ENCODE measurements around the gene MYOF. TPM values are rescaled to one million over a fixed set of nuclear protein-coding genes. Genes with fewer than 3 reads are reported as not detected.
"Not testable (repeated sequence)": the region's sequence is repeated elsewhere in the genome, so short reads cannot be mapped to it uniquely, and the experiment has no call there.

Gene MYOF
- total RNA-seq, 1 donor from 2014 or later, result 25.4 TPM

GRCh38 chr10:93336678-93337077 is 145.5 kb downstream of the MYOF start:
- DNase-seq, result no peak
- Mint-ChIP-seq H3K27me3 (no peaks in the 10 kb centered on the region), H3K27ac (no peak overlapping the region), H3K4me1 (no peaks in the 10 kb centered on the region), H3K4me3 (no peak overlapping the region), H3K36me3 (ENCODE audit: low read depth) (no peaks in the 10 kb centered on the region), H3K9me3 (no peaks in the 10 kb centered on the region)
- intact Hi-C loops (cut with micrococcal nuclease), result no loop called here

- Mint-ChIP-seq H3K36me3 (ENCODE audit: low read depth) (no peaks in the 10 kb centered on the region), H3K27ac (no peak overlapping the region), H3K4me3 (no peak overlapping the region), H3K9me3 (no peaks in the 10 kb centered on the region), H3K4me1 (no peaks in the 10 kb centered on the region), H3K27me3 (no peaks in the 10 kb centered on the region)
- no peak for DNase-seq
- intact Hi-C loops (cut with micrococcal nuclease), result no loop called here
Observed at GRCh38 chr10:93336110-93336509, 146.0 kb downstream of the MYOF start.

- Mint-ChIP-seq H3K36me3 (ENCODE audit: low read depth) (no peaks in the 10 kb centered on the region), H3K9me3 (no peaks in the 10 kb centered on the region), H3K4me1 (no peaks in the 10 kb centered on the region), H3K27ac (no peak overlapping the region), H3K27me3 (no peaks in the 10 kb centered on the region), H3K4me3 (no peak overlapping the region)
- intact Hi-C loops (cut with micrococcal nuclease), result no loop called here
- no peak for DNase-seq
Observed at GRCh38 chr10:93334901-93335327, 147.2 kb downstream of the MYOF start.

GRCh38 chr10:93334181-93334580 is 148.0 kb downstream of the MYOF start:
- Mint-ChIP-seq H3K27ac (no peak overlapping the region), H3K36me3 (ENCODE audit: low read depth) (no peaks in the 10 kb centered on the region), H3K4me1 (no peaks in the 10 kb centered on the region), H3K9me3 (no peaks in the 10 kb centered on the region), H3K27me3 (no peaks in the 10 kb centered on the region), H3K4me3 (no peak overlapping the region)
- intact Hi-C loops (cut with micrococcal nuclease), result no loop called here
- no peak for DNase-seq

- Mint-ChIP-seq H3K27ac (no peak overlapping the region), H3K4me1 (no peaks in the 10 kb centered on the region), H3K36me3 (ENCODE audit: low read depth) (no peaks in the 10 kb centered on the region), H3K4me3 (no peak overlapping the region), H3K9me3 (no peaks in the 10 kb centered on the region), H3K27me3 (no peaks in the 10 kb centered on the region)
- intact Hi-C loops (cut with micrococcal nuclease), result no loop called here
- DNase-seq, result no peak
Observed at GRCh38 chr10:93333278-93333978, 148.7 kb downstream of the MYOF start.

- no peaks in the 10 kb centered on the region for H3K9me3 Mint-ChIP-seq
- no peak overlapping the region for H3K4me3 Mint-ChIP-seq
- no peaks in the 10 kb centered on the region for H3K36me3 Mint-ChIP-seq (ENCODE audit: low read depth)
- DNase-seq, result no peak
- H3K4me1 Mint-ChIP-seq, result no peaks in the 10 kb centered on the region
- no peak overlapping the region for H3K27ac Mint-ChIP-seq
- intact Hi-C loops (cut with micrococcal nuclease), result no loop called here
- H3K27me3 Mint-ChIP-seq, result no peaks in the 10 kb centered on the region
Observed at GRCh38 chr10:93330824-93331223, 151.3 kb downstream of the MYOF start.

GRCh38 chr10:93319896-93320295 is 162.2 kb downstream of the MYOF start:
- intact Hi-C loops (cut with micrococcal nuclease), result no loop called here
- Mint-ChIP-seq H3K27me3 (no peaks in the 10 kb centered on the region), H3K4me3 (no peak overlapping the region), H3K9me3 (no peaks in the 10 kb centered on the region), H3K27ac (no peak overlapping the region), H3K36me3 (ENCODE audit: low read depth) (no peaks in the 10 kb centered on the region), H3K4me1 (peaks cover 10% of the 10 kb centered on the region)
- DNase-seq, result no peak

GRCh38 chr10:93319096-93319495 is 163.0 kb downstream of the MYOF start:
- H3K27ac Mint-ChIP-seq, result no peak overlapping the region
- H3K4me1 Mint-ChIP-seq, result peaks cover 12% of the 10 kb centered on the region
- no peaks in the 10 kb centered on the region for H3K9me3 Mint-ChIP-seq
- H3K4me3 Mint-ChIP-seq, result no peak overlapping the region
- H3K36me3 Mint-ChIP-seq (ENCODE audit: low read depth), result no peaks in the 10 kb centered on the region
- intact Hi-C loops (cut with micrococcal nuclease), result no loop called here
- DNase-seq, result no peak
- no peaks in the 10 kb centered on the region for H3K27me3 Mint-ChIP-seq

- no peaks in the 10 kb centered on the region for H3K27me3 Mint-ChIP-seq
- H3K9me3 Mint-ChIP-seq, result no peaks in the 10 kb centered on the region
- intact Hi-C loops (cut with micrococcal nuclease), result no loop called here
- H3K4me1 Mint-ChIP-seq, result peaks cover 12% of the 10 kb centered on the region
- no peaks in the 10 kb centered on the region for H3K36me3 Mint-ChIP-seq (ENCODE audit: low read depth)
- no peak overlapping the region for H3K27ac Mint-ChIP-seq
- DNase-seq, result no peak
- H3K4me3 Mint-ChIP-seq, result no peak overlapping the region
Observed at GRCh38 chr10:93315246-93315645, 166.9 kb downstream of the MYOF start.

GRCh38 chr10:93314656-93315055 is 167.5 kb downstream of the MYOF start:
- DNase-seq; intact Hi-C loops (cut with micrococcal nuclease); H3K27ac Mint-ChIP-seq: not testable (repeated sequence)

GRCh38 chr10:93313798-93314197 is 168.3 kb downstream of the MYOF start:
- Mint-ChIP-seq H3K36me3 (ENCODE audit: low read depth) (no peaks in the 10 kb centered on the region), H3K4me1 (peaks cover 10% of the 10 kb centered on the region), H3K27ac (no peak overlapping the region), H3K4me3 (no peak overlapping the region), H3K27me3 (no peaks in the 10 kb centered on the region), H3K9me3 (no peaks in the 10 kb centered on the region)
- intact Hi-C loops (cut with micrococcal nuclease), result no loop called here
- no peak for DNase-seq

More at GRCh38 chr10:93314656-93315055, 167.5 kb downstream of the MYOF start:
- H3K4me1 Mint-ChIP-seq, result peaks cover 12% of the 10 kb centered on the region
- not testable (repeated sequence) for H3K4me3 Mint-ChIP-seq; H3K27me3 Mint-ChIP-seq; H3K9me3 Mint-ChIP-seq; H3K36me3 Mint-ChIP-seq (ENCODE audit: low read depth)

- no peak overlapping the region for H3K4me3 Mint-ChIP-seq
- H3K4me1 Mint-ChIP-seq, result no peaks in the 10 kb centered on the region
- no peaks in the 10 kb centered on the region for H3K27me3 Mint-ChIP-seq
- H3K36me3 Mint-ChIP-seq (ENCODE audit: low read depth), result no peaks in the 10 kb centered on the region
- H3K9me3 Mint-ChIP-seq, result no peaks in the 10 kb centered on the region
- H3K27ac Mint-ChIP-seq, result no peak overlapping the region
- no peak for DNase-seq
- intact Hi-C loops (cut with micrococcal nuclease), result no loop called here
Observed at GRCh38 chr10:93309062-93309461, 173.1 kb downstream of the MYOF start.

- H3K27ac Mint-ChIP-seq, result no peak overlapping the region
- no peak for DNase-seq
- intact Hi-C loops (cut with micrococcal nuclease), result no loop called here
- no peaks in the 10 kb centered on the region for H3K36me3 Mint-ChIP-seq (ENCODE audit: low read depth)
- H3K9me3 Mint-ChIP-seq, result no peaks in the 10 kb centered on the region
- no peaks in the 10 kb centered on the region for H3K4me1 Mint-ChIP-seq
- no peaks in the 10 kb centered on the region for H3K27me3 Mint-ChIP-seq
- no peak overlapping the region for H3K4me3 Mint-ChIP-seq
Observed at GRCh38 chr10:93305122-93305521, 177.0 kb downstream of the MYOF start.

GRCh38 chr10:93300981-93301380 is 181.2 kb downstream of the MYOF start:
- no peaks in the 10 kb centered on the region for H3K27me3 Mint-ChIP-seq
- intact Hi-C loops (cut with micrococcal nuclease), result no loop called here
- H3K27ac Mint-ChIP-seq, result no peak overlapping the region

GRCh38 chr10:93300288-93300917 is 181.7 kb downstream of the MYOF start:
- H3K27me3 Mint-ChIP-seq, result no peaks in the 10 kb centered on the region
- H3K27ac Mint-ChIP-seq, result no peak overlapping the region
- intact Hi-C loops (cut with micrococcal nuclease), result no loop called here
- H3K4me3 Mint-ChIP-seq, result no peak overlapping the region
- H3K4me1 Mint-ChIP-seq, result no peaks in the 10 kb centered on the region
- no peak for DNase-seq
- no peaks in the 10 kb centered on the region for H3K36me3 Mint-ChIP-seq (ENCODE audit: low read depth)
- H3K9me3 Mint-ChIP-seq, result no peaks in the 10 kb centered on the region

More at GRCh38 chr10:93300981-93301380, 181.2 kb downstream of the MYOF start:
- no peak for DNase-seq
- Mint-ChIP-seq H3K9me3 (no peaks in the 10 kb centered on the region), H3K36me3 (ENCODE audit: low read depth) (no peaks in the 10 kb centered on the region), H3K4me3 (no peak overlapping the region), H3K4me1 (no peaks in the 10 kb centered on the region)
